ENCODE data around the gene SLX9. TPM values are rescaled to one million over a fixed set of nuclear protein-coding genes. Genes with fewer than 3 reads are reported as not detected.

Gene SLX9
- total and polyA plus RNA-seq, 2 donors (not counting 1 experiment from before 2014, with no cell fraction given), result 11.7 to 15.9 TPM

GRCh38 chr21:44930543-44930981 is 9.3 kb upstream of the SLX9 start:
- H3K4me1 ChIP-seq (ENCODE audit: control insufficient read depth in 2 of 2, insufficient read depth in 2 of 2, low read length in 2 of 2), result peaks cover 57 to 74% of the 10 kb centered on the region in 2 donors
- H3K9me3 Mint-ChIP-seq (ENCODE audit: insufficient read depth), result peaks cover 2% of the 10 kb centered on the region
- peaks cover 13% of the 10 kb centered on the region for H4K20me1 ChIP-seq (ENCODE audit: control insufficient read depth, insufficient read depth, low read length, poor library complexity, severe bottlenecking)
- peak overlapping the region; percentile 74 to 89 for H3K27ac ChIP-seq (ENCODE audit: low read length in 2 of 2)
- H3K27me3 ChIP-seq (replicated peaks in 1 of 4; ENCODE audit: control extremely low read depth in 1 of 4, control insufficient read depth in 3 of 4, insufficient read depth in 4 of 4, low read length in 3 of 4), result no peaks in the 10 kb centered on the region
- no peak for TF ChIP-seq EZH2 (IDR thresholded peaks at IDR 0.05; ENCODE audit: borderline replicate concordance, insufficient read depth, low read depth, low read length, poor library complexity, severe bottlenecking)
- TF ChIP-seq, protein P1, sequence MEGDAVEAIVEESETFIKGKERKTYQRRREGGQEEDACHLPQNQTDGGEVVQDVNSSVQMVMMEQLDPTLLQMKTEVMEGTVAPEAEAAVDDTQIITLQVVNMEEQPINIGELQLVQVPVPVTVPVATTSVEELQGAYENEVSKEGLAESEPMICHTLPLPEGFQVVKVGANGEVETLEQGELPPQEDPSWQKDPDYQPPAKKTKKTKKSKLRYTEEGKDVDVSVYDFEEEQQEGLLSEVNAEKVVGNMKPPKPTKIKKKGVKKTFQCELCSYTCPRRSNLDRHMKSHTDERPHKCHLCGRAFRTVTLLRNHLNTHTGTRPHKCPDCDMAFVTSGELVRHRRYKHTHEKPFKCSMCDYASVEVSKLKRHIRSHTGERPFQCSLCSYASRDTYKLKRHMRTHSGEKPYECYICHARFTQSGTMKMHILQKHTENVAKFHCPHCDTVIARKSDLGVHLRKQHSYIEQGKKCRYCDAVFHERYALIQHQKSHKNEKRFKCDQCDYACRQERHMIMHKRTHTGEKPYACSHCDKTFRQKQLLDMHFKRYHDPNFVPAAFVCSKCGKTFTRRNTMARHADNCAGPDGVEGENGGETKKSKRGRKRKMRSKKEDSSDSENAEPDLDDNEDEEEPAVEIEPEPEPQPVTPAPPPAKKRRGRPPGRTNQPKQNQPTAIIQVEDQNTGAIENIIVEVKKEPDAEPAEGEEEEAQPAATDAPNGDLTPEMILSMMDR (IDR thresholded peaks at IDR 0.05), result no peak
- ChIA-PET CTCF (interaction anchor here (0.6 to 10.6 kb wide), 10 partner anchors 10 to 198 kb away, joined by 3 to 204 read pairs (median 12); partner anchors contain the start of genes ITGB2, PTTG1IP, SLX9 and UBE2G2), POLR2A (interaction anchor here (0.7 to 2.2 kb wide), 8 partner anchors 10 to 1580 kb away, joined by 3 to 16 read pairs (median 9); partner anchors contain the start of genes ITGB2, PTTG1IP and UBE2G2)
- intact Hi-C loops (cut with micrococcal nuclease), result loop anchor here (1.0 to 5.0 kb wide), 4 partner anchors 9 to 418 kb away; partner anchors contain the start of gene SUMO3
- ATAC-seq (ENCODE audit: low read depth), result peak; percentile 41
- peak overlapping the region; percentile 85 for H3K4me3 Mint-ChIP-seq
- peaks cover 47% of the 10 kb centered on the region for H3K79me2 ChIP-seq (ENCODE audit: control insufficient read depth, insufficient read depth, low read length)
- H3K36me3 ChIP-seq (replicated peaks in 1 of 2; ENCODE audit: control extremely low read depth in 1 of 2, control insufficient read depth in 1 of 2, extremely low read depth in 1 of 2, insufficient read depth in 2 of 2, low read length in 1 of 2), result no peaks in the 10 kb centered on the region
- peaks cover 62% of the 10 kb centered on the region for H3K4me1 Mint-ChIP-seq
- peaks cover 0 to 9% (median 0%) of the 10 kb centered on the region in 3 donors for H3K9me3 ChIP-seq (ENCODE audit: control extremely low read depth in 1 of 3, control insufficient read depth in 2 of 3, insufficient read depth in 1 of 3, low read length in 2 of 3)
- peak overlapping the region; percentile 78 for H3K9ac ChIP-seq (ENCODE audit: low read length)
- 0% methylated on average over 8 of the region's 12 CpGs for WGBS (ENCODE audit: insufficient coverage)
- H3K27me3 Mint-ChIP-seq, result no peaks in the 10 kb centered on the region
- peak overlapping the region; percentile 90 for H3K27ac Mint-ChIP-seq
- DNase-seq, result peak; percentile 82
- H3K4me2 ChIP-seq (replicated peaks; ENCODE audit: low read depth, low read length, poor library complexity, severe bottlenecking), result peak overlapping the region; percentile 98
- H3K4me3 ChIP-seq (ENCODE audit: control extremely low read depth in 1 of 5, extremely low read depth in 1 of 5, insufficient read depth in 1 of 5, low read depth in 2 of 5, low read length in 4 of 5), result peak overlapping the region; percentile 30 to 75 (median 68)
- no peak overlapping the region for H2AFZ ChIP-seq (ENCODE audit: insufficient read depth, low read depth, low read length, poor library complexity, severe bottlenecking)

- TF ChIP-seq, protein P1 (IDR thresholded peaks at IDR 0.05), result no peak
- TF ChIP-seq EZH2 (IDR thresholded peaks at IDR 0.05; ENCODE audit: borderline replicate concordance, insufficient read depth, low read depth, low read length, poor library complexity, severe bottlenecking), result no peak
- Histone ChIP-seq H3K4me3 (ENCODE audit: control extremely low read depth in 1 of 5, extremely low read depth in 1 of 5, insufficient read depth in 1 of 5, low read depth in 2 of 5, low read length in 4 of 5) (peak overlapping the region; percentile 47 to 75 (median 68)), H3K79me2 (ENCODE audit: control insufficient read depth, insufficient read depth, low read length) (peaks cover 45% of the 10 kb centered on the region), H4K20me1 (ENCODE audit: control insufficient read depth, insufficient read depth, low read length, poor library complexity, severe bottlenecking) (peaks cover 13% of the 10 kb centered on the region), H2AFZ (ENCODE audit: insufficient read depth, low read depth, low read length, poor library complexity, severe bottlenecking) (peak overlapping the region; percentile 70), H3K27me3 (replicated peaks in 1 of 4; ENCODE audit: control extremely low read depth in 1 of 4, control insufficient read depth in 3 of 4, insufficient read depth in 4 of 4, low read length in 3 of 4) (no peaks in the 10 kb centered on the region), H3K9ac (ENCODE audit: low read length) (peak overlapping the region; percentile 78), H3K36me3 (replicated peaks in 1 of 2; ENCODE audit: control extremely low read depth in 1 of 2, control insufficient read depth in 1 of 2, extremely low read depth in 1 of 2, insufficient read depth in 2 of 2, low read length in 1 of 2) (no peaks in the 10 kb centered on the region), H3K4me2 (replicated peaks; ENCODE audit: low read depth, low read length, poor library complexity, severe bottlenecking) (peak overlapping the region; percentile 98), H3K27ac (ENCODE audit: low read length in 2 of 2) (peak overlapping the region; percentile 74 to 89), H3K9me3 (ENCODE audit: control extremely low read depth in 1 of 3, control insufficient read depth in 2 of 3, insufficient read depth in 1 of 3, low read length in 2 of 3) (peaks cover 0 to 11% (median 0%) of the 10 kb centered on the region in 3 donors), H3K4me1 (ENCODE audit: control insufficient read depth in 2 of 2, insufficient read depth in 2 of 2, low read length in 2 of 2) (peaks cover 54 to 68% of the 10 kb centered on the region in 2 donors)
- intact Hi-C loops (cut with micrococcal nuclease), result loop anchor here (2.0 to 5.0 kb wide), 3 partner anchors 20 to 419 kb away; partner anchors contain the start of gene SUMO3
- DNase-seq, result peak; percentile 91
- H3K9me3 Mint-ChIP-seq (ENCODE audit: insufficient read depth), result peaks cover 2% of the 10 kb centered on the region
- peak overlapping the region; percentile 90 for H3K27ac Mint-ChIP-seq
- CTCF ChIA-PET, result interaction anchor here (0.7 to 10.6 kb wide), 11 partner anchors 9 to 197 kb away, joined by 3 to 204 read pairs (median 11); partner anchors contain the start of genes ITGB2, PTTG1IP, SLX9 and UBE2G2
- H3K4me3 Mint-ChIP-seq, result peak overlapping the region; percentile 85
- WGBS (ENCODE audit: insufficient coverage), result under 1% methylated on average over 17 of the region's 19 CpGs
- ATAC-seq (ENCODE audit: low read depth), result peak; percentile 63
- POLR2A ChIA-PET, result interaction anchor here (0.7 to 2.2 kb wide), 8 partner anchors 10 to 1223 kb away, joined by 3 to 16 read pairs (median 8); partner anchors contain the start of genes ITGB2, PTTG1IP, SUMO3 and UBE2G2
- H3K4me1 Mint-ChIP-seq, result peaks cover 61% of the 10 kb centered on the region
- H3K27me3 Mint-ChIP-seq, result no peaks in the 10 kb centered on the region
Measured at GRCh38 chr21:44931137-44931500, 8.7 kb upstream of the SLX9 start.
